Stimulated activated CD4-positive, alpha-beta T cell treated with anti-CD3 and anti-CD28 coated beads, TNF-alpha, amount 100 ng/mL, for 4 hours (primary cell): Measurements from ENCODE around the gene ARSB.

ENCODE experiments used
- DNase-seq, 3 experiments: peaks; one replicate each; pipeline ENCODE4 v3.0.0-alpha.2; 2020; ENCODE audit warnings: low read depth in 3 of 3

Gene ARSB

DNA sequence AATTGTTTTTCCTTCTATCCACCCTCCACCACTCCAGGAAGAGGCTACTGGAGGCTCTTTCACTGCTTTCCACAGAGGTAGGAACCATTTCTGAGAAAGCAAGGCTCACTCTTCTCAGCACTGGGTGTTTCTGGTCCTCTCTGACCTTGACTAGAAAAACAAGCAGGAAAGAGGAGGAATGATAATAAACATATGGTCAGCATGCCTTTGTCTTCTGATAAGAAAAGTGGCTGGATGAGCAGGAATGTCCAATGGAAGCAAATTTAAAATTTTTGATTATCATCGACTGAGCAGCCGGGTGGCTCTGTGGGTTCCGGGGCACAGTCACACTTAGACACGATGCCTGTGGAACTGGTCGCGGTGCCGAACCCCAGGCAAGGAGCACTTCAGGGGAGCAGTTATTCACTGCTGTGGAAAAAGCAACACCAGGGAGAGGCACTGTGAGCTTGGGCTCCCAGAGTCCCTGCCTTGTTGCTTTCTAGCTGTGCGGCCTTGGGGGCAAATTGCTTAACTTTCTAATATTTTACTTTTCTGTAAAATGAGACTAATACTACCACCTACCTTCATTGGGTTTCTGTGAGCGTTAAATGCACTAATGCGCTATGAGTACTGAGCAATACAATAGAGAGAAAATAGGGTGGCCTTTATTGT is 179.5 kb downstream of the ARSB start:
- DNase-seq = no peak

DNA sequence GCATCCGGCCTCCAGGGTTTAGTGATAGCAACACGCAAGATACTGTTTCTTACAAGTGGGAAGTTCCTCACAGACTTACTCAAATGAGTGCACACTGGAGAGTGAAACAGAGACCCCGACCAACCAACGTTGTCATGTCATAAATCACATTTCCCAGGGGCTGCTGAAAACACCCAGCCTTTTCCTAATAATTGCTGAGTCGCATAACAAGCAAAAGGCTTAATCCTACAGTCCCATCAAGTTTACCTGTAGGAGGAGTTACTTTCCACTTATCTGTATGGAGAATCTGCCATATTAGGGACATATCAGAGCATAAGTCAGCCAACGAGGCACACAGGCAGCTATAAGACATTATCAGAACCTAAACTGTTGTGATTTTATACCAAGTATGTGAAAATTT is 180.1 kb downstream of the ARSB start:
- DNase-seq = no peak

DNA sequence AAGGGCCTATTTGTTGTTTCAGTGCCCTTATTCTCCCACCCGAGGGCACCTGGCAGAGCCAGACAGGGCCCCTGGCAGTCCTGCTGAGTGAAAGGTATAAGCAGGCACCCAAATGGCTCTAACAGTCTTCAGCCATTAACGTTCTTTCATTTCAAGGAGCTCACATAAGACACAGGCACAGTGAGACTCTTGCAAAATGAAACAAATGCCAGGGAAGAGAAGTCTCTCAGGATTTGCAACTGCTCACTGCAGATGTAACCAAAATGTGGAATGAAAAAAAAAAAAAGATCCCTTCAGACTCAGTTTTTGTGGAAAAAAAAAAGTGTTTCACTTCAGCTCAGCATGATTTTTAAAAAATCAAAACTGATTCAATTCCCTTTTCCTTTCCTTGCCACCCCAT is 181.2 kb downstream of the ARSB start:
- DNase-seq = no peak

DNA sequence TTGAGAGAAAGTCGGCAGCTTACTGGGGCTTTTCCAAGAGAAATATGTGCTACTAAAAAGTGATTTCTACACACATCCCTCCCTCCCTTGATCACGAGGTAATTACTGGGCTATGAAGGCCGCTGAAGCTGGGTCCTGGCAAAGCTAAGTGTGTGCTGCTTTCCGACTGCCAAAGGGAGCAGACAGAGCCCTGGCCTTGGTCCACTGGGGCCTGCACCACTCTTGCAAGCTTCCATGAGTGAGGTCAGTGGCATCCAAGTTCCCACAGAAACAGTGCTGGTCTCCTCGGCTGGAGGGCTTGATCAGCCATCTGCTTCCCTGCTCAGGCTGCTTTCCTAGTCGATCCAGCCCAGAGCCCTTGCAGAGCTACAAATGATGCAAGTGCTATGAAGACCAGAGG is 181.8 kb downstream of the ARSB start:
- no peak for DNase-seq

DNA sequence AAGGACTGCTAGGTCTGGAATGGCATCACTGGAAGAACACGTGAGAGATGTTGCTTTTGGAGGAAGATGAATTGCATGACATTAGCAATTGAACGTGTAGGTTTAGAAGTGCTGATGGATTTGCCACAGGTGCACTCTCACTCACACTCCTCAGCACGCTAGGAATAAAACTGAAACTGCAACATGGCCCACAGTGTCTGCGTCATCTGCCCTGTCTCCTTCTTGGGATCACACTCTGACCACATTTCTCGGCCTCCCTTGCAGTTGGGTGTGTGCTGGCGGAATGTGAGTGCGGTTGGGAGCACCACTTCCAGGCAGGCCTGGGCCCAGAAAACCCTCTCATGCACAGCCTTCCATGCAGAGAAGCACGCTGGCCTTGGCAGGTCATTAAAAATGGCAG is 183.7 kb downstream of the ARSB start:
- no peak for DNase-seq

DNA sequence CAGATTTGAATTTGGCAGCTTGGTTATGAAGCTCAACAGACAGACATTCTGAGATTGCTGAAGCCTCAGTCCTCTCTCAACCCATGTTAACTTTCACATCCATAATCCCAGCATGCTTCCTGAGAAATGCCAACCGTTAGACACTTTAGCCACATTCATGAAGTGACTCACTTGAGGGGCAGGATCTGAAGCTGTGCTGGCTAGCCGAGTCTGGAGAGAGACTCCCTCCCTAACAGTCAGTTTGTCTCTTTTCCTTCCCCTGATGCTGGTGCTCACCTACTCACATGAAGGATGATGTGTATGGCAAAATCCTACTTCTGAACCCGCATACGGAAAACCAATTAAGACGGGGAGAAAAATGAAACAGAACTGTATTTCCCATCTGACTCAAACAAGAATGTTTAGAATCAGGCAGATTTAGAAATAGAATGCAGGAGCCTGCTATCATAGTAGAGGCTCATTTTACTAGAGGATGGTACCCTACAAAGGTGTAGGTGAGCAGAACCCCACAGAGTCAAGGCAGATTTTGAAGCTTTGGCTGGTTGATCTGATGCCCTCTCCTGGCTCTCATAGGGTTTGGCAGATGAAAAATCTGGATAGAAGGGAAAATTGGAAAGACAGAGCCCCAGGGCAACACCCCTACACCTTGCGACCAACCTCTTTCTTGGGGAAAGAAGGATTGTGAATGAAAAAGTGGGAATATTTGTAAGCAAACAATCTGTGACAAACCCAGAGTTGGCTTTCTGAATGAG is 185.7 kb downstream of the ARSB start:
- no peak for DNase-seq

DNA sequence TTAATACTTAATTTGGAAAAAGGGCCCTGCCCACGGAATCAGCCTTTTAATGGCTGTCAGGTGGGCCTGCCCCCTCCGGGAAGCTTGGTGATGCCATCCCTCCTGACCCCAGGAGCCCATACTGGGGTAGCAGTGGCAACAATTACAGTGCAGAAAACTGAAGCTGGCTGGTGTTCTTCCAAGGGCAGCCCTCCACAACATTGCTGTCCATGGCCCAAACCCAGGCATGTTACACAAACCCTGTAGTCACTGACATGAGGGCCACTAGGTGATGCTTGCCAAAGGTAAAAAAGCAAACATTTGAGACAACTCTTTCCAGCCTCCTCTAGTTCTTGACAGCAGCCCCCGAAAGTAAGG is 186.5 kb downstream of the ARSB start:
- no peak for DNase-seq

DNA sequence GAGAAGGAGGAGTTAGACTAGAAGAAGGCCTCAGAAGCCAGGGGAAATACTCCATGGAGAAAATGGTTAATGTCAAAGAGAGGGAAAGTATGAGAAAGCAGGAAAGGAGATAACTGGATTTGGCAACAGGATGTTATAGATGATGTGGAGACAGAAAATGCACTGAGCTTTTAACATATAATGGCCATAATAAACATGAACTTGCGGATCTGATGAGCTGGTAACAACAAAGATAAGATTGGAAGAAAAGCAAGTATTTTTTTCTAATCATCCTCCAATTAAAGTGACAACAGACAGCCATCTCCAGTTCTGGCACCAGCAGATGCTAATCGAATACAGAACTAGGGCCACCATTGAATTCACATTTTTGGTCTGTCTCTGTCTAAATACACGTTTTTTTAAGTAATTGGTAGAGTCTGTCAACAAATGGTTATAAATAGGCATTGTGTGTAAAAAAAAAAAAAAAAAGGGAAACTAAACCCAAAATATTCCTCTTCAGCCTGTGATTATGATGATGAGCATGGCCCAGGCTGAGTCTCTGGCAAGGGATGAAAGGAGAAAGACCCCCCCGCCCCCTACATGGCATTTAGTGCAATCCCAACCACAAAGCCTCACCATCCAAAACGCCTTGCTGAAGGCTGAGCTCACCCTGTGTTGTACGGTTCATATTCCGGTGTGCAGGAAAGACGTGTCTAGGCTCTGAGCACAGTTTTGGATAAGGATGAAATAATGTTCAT is 187.0 kb downstream of the ARSB start:
- DNase-seq = no peak

DNA sequence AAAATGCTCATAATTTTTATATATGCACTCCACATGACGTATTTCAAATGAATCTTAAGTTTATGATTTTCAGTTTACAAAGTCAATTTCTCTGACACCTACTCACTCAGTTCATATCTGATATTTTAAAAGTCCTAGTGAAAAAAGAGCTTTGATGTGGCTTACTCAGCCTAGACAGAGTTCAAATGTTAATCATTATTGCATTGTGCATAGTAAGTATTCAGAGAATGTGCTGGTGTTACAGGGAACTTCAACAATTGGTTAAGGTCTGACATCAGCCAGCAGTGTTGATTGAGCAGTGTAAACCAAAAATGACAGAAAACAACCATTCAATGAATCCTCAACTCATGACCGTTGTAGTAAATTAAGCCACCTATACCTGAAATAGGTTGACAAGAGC is 189.4 kb downstream of the ARSB start:
- DNase-seq = no peak

DNA sequence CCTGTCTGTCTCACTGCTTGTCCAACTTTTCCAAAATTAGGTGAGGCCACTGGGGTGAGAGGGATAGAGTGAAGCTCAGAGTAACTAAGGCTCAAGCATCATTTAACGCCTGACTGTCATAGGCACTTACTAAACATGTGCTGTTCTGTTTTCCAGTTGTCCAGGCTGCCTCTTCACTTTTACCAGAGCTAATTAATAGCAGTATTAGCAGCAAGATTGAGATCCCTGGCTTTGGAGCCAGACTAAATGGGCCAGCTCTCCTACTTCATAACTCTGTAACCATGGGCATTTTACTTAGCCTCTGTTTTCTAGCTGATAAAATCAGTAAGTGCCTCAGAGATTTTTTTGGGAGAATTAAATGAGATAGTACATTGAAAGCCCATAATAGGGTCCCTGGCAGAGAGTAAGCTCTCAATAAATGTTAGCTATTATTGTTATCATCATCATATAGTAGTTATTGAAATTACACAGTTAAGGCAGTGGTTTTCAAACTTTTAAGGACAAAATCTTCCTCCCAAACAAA is 190.4 kb downstream of the ARSB start:
- no peak for DNase-seq

DNA sequence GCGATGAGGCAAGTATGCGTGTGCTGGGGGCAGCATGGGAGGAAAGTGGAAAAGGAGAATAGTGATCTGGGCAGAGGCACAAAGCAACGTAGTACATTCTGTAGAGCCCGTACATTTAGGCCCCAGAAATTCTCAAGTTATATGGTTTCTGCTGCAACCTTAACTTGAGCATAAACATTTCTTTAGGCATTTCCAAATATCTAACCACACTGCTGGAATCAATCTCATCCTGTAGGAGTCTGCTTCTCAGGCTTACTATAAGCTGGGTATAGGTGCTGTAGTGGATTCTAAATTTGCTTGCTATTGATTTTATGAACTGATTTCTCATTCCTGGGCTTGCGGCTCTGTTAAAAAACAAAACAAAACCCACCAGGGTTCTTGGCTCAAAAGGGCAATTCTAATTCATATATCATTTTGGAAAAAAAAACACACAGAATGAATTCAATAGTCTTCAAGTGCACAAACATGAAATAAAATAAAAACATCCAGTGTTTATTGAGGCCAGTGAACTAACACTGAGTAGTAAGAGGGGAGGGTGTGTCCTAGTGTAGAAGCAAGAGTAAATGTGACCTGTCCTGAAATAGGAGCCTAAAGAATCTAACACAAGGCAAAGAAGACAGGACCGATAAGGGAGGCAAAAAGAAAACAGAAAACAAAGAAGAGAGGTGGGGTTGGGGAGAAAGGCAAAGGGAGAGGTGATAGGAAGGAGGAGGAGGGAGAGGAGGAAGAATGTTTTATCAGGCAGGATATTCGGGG is 191.0 kb downstream of the ARSB start:
- DNase-seq = no peak

DNA sequence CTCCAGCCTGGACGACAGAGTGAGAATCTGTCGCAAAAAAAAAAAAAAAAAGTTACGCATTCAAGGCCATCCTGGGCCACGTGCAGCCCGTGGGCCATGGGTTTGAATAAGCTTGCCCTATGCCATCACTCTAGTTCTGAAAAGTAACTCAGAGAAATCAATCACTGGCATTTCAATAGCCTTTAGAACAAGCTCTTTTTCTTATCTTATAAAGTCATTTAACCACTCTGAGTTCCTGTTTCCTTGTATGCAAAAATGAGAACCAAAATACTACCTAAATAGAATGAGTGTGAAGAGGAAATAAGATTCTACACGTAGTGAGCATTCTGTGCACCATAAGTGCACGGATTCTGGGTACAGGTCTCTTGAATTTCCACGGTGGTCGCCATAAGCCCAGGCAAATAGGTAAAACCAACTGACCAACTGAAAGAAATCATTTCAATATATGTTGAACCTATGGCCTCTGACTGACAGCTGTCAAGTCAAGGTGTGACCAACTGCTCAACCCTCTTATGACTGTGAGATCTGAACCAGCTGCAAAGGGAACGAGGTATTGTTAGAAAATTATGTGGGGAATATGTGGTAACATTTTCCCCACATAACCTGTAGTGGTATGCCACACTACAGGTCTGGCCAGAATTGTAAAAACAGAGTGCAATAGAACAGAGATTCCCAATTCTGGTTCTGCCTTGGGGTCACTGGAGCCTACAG is 192.6 kb downstream of the ARSB start:
- DNase-seq = no peak

DNA sequence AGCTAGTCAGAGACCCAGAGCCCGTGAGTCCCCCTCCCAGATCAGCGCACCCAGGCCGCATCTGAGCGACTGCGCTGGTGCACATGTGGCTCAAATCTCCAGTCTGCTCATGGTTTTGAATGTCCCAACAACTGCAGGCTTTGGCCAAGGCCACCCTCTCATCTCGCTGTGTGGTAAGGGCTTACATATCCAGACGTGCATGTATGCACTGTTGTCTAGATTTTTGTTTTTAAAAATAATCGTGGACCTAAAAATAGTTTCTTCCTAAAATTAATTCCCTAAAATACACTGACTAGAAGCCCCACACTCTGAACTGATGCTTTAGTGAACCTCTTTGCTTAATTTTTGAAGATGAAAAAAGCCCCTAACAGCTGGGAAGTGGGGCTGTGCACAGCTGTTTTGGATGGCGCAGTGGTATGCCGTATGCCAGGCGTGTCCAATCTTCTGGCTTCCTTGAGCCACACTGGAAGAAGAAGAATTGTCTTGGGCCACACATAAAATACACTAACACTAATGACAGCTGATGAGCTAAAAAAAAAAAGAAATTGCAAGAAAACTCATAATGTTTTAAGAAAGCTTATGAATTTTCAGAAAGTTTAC is 193.5 kb downstream of the ARSB start:
- DNase-seq = no peak

DNA sequence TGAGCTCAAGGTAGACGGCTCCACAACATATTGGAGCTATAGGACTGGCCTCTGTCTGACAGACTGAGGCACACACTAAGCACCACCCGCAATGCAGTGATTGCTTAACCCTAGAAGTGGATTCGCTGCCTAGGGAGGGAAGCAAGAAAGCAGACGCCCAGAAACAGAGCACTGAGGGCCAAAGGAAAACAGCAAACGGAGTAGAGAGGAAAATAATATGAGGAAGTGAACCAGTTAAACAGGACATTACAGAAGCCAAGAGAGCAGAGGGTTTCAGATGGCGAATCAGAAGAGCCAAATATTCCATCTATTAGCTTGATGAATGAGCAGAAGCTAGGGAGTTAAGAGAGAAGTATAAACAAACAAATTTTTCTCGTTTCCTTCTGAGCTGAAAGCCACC is 197.3 kb downstream of the ARSB start:
- DNase-seq = no peak

DNA sequence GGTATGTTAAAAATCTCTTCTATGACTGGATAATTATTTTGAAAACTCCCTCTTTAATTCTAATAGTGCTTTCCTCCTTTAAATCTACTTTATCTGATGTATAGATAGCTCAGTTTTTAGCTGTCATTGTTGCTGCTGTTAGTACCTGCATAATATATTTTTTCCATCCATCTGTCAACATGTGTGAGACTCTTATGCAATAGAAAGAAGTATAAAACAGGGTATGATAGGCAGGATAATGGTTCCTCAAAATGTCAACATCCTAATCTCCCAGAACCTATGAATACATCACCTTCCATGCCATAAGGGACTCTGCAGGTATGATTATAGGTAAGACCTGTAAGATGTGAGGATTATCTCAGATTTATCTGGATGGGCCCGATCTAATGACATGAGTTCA is 199.7 kb downstream of the ARSB start:
- no peak for DNase-seq

DNA sequence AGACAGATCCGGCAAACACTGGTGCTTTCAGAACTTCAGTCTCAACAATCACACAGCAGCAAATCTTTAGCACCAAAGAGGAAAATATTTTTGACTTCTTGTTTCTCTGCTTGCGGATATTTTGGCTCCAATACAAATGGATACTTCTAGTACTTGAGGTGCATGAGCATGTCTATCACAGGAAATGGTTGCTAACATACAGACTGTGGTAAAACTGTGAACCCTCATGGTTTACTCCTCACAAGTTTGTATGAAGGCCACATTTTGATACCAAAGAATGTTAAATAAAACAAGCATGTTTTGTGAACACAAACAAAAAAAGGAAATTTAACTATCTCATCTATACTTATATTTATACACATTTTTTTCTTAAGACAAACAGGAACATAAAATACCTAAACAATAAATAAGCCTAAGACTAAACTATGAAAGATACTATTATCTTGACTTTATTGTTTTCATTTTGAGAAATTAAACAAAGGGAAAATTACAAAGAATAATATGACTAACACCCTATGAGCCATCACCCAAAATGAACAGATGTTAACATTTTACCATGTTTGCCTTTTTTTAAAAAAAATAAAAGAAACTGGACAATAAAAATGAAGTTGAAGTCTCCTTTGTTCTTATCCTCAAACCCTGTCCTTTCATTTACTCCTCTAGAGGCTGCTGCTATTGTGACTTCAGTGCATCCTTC is 201.5 kb downstream of the ARSB start:
- no peak for DNase-seq

DNA sequence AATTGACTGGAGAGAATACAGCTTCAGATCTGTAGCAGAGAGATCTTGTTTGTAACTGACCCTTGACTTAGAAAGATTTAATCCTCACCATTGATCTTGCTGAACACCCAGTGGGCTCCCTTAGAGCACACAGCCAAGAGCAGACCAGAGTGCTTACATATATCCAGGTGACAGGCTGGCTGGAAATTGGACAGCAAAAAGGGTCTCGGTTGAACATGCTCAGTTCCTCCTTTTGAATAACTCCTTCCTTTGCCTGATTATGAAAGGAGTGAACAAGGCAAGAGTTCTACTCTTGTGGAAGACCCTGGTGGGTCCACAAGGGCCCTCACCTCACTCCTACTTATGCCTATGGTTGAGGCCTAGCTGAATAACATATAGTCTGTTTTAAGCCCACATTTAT is 202.4 kb downstream of the ARSB start:
- no peak for DNase-seq

DNA sequence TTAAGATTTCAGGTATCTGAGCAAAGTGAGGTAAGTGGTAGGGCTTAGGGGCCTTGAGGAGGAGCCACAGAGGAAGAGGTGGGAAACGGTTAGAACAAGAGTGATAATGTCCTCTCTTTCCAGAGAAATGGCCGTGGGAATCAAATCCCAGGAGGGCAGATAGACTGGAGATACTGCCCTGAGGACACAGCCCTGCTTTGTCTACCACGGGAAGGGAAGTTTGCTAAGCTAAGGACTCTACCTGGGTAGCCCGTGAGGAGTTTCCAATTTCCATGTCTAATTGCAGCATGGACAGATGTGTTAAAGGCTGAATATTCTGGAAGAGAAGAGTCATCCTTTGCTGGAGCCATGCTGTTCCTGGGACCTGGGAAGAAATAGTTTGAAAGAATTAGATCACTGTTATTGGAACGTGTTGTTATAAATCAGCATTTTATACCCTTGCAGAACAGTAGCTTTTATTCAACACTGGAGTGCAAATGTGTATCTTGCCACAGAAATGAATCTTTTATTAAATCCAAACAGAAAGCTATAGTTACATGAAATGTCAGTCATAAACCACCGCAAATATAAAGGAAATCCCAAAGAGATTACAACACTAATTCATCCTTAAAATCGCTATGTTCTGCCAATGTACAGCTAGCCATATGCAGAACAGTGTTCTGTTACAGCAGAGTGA is 203.4 kb downstream of the ARSB start:
- no peak for DNase-seq

DNA sequence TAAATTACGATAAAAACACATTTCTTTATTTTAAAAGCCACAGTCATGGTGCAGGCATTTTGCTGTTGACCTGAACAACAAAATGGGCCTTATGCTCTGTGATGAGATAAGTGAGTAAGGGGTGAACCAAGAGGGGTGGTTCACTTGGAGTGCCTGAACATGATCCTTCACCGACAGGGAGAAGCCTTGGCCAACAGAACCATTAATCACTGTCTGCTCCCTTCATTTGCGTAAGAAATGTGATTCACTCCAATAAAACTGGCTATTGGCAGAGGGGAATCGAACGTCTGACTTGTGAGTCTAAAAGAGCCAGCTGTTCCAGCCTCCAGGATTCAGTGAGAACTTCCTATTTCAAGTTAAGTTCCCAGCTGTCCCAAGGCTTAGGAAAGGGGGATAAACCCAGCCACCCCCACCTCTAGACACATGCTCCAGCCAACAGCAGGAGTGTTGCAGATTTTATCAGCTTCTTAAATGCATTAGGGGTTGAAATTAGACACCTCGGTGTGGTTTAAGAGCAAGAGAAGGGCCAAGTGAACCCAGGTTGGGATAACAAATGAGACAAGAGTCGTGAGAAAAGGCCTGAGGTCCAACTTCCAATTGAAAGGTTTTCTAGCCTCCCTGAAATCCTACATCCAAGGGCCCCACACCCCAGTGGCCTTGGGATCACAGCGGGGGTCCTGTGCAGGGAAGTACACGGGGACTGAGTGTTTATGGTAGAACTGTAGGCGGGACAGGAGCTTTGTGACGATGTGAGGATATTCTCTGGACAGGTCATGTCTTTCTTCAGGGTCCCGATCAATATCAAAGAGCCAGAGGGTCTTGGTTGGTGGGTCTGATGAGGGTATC is 205.1 kb downstream of the ARSB start:
- DNase-seq = no peak
